Right ventricle myocardium superior (tissue), 1 donor: ENCODE results near the gene MRPL47. TPM values are rescaled to one million over a fixed set of nuclear protein-coding genes. Genes with fewer than 3 reads are reported as not detected.

Source experiments
- total RNA-seq: library from RNA; stranded (reverse); fragmentation: NEBNext Ultra II Directional; extraction: Animal tissue kit (Norgen Biotek cat#: 25700); gene quantifications from one replicate; pipeline ENCODE4 v1.2.1, GENCODE V29; 2021
- donor health status: DM: no; HTN: yes; CAD: no; lungs with severe emphysema.

MRPL47 gene
- total RNA-seq, 1 donor from 2014 or later: 44.4 TPM

Other genes with a start within 250 kb of the MRPL47 start
- gene GNB4, start 153.2 kb downstream of the MRPL47 start, total RNA-seq: 13.6 TPM
- gene ACTL6A, start 41.7 kb downstream of the MRPL47 start, total RNA-seq: 21.2 TPM
- 360 TPM for gene NDUFB5, start 156 bp upstream of the MRPL47 start, total RNA-seq
- gene USP13, start 48.4 kb upstream of the MRPL47 start, total RNA-seq: 128 TPM